ENCODE data around the gene KCTD1. TPM values are rescaled to one million over a fixed set of nuclear protein-coding genes. Genes with fewer than 3 reads are reported as not detected.

Gene KCTD1
- total RNA-seq, 1 donor from 2014 or later, result 18.8 TPM

DNA sequence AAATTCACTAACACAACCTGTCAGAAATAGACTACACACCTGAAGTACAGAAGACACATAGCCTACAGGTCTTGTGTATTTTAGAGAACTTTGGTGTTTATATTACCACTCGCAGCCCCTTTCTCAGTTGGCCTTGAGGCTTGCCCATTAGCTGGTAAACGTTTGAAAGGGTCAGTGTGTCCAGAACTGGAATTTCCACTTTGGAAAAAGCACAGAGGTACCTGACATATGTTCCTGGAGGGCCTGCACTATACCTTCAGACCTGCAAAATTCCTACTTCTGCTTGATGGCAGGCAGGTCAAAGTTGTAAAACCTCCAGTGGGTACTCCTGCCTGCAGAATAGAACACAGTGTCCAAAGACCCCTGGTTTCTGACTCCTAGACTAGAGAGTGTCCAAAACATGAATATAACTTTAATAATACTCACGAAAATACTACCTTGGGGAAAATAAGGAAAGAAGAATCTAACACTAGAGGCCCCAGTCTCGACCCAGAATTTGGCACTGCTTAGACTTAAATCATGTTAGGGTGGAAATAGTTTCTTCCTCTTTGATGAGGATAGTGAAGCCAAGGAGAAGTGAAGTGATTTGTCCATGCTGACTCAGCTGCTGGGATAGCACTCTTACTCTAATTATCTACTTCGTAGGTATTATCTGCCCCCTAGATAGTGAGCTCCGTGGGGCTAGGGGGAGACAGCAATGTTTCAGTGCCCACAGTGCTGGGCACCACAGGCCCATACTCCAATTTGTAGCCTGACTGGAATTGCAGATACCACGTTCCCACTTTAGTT lies 2.8 kb downstream of the KCTD1 start:
- TF ChIP-seq, protein P1, sequence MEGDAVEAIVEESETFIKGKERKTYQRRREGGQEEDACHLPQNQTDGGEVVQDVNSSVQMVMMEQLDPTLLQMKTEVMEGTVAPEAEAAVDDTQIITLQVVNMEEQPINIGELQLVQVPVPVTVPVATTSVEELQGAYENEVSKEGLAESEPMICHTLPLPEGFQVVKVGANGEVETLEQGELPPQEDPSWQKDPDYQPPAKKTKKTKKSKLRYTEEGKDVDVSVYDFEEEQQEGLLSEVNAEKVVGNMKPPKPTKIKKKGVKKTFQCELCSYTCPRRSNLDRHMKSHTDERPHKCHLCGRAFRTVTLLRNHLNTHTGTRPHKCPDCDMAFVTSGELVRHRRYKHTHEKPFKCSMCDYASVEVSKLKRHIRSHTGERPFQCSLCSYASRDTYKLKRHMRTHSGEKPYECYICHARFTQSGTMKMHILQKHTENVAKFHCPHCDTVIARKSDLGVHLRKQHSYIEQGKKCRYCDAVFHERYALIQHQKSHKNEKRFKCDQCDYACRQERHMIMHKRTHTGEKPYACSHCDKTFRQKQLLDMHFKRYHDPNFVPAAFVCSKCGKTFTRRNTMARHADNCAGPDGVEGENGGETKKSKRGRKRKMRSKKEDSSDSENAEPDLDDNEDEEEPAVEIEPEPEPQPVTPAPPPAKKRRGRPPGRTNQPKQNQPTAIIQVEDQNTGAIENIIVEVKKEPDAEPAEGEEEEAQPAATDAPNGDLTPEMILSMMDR (IDR thresholded peaks at IDR 0.05; ENCODE audit: partially characterized antibody, unreplicated experiment), result no peak
- H3K27ac Mint-ChIP-seq (ENCODE audit: unreplicated experiment), result no peak overlapping the region
- peaks cover 12% of the 10 kb centered on the region for H3K27me3 Mint-ChIP-seq (ENCODE audit: unreplicated experiment)
- H3K4me1 Mint-ChIP-seq (ENCODE audit: low read depth, unreplicated experiment), result peaks cover 7% of the 10 kb centered on the region
- no peaks in the 10 kb centered on the region for H3K36me3 Mint-ChIP-seq (ENCODE audit: unreplicated experiment)
- no peak for DNase-seq
- H3K9me3 Mint-ChIP-seq (ENCODE audit: unreplicated experiment), result peaks cover 9% of the 10 kb centered on the region
- peak overlapping the region; percentile 53 for H3K4me3 Mint-ChIP-seq (ENCODE audit: unreplicated experiment)

DNA sequence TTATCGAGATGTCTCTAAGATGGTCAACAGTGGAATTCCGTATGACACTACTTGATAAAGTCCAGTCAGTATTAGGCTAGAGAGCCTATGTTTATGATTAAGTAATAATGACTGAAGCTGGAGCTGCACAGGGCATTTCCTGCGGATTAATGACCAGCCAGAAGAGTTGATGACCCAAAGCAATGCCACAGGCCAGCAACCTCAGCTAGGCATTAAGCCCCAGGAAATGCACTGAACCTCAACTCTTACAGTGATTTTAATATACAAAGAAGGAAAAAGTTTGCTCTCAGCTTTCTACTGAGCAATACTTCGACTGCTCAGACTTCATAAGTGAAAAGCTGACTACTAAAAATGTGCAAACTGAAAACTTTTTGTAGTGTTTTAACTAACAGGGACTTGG lies 3.9 kb downstream of the KCTD1 start:
- Mint-ChIP-seq H3K36me3 (ENCODE audit: unreplicated experiment) (no peaks in the 10 kb centered on the region), H3K27me3 (ENCODE audit: unreplicated experiment) (peaks cover 7% of the 10 kb centered on the region), H3K27ac (ENCODE audit: unreplicated experiment) (no peak overlapping the region), H3K4me1 (ENCODE audit: low read depth, unreplicated experiment) (peaks cover 4% of the 10 kb centered on the region), H3K9me3 (ENCODE audit: unreplicated experiment) (peaks cover 5% of the 10 kb centered on the region), H3K4me3 (ENCODE audit: unreplicated experiment) (peak overlapping the region; percentile 17)
- TF ChIP-seq, protein P1 (IDR thresholded peaks at IDR 0.05; ENCODE audit: partially characterized antibody, unreplicated experiment), result no peak
- no peak for DNase-seq

DNA sequence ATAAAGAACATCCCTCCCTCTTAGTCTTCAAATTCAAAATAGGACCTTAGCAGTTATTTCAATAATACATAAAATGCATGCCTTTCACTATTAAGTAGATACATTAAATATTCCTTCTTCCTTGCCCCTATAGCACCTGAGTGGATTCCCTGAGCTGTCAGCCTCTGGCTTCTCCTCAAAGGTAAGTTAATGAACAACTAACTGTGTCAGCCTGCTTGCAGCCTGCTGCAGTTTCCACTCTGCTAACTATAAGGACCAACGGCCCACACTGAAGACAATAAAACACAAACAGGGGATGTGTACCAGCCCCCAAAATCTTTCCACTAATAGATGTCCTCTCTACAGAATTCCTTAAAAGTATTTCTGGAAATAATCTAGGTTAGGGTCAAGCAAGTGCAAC lies 5.0 kb downstream of the KCTD1 start:
- Mint-ChIP-seq H3K27me3 (ENCODE audit: unreplicated experiment) (peaks cover 7% of the 10 kb centered on the region), H3K27ac (ENCODE audit: unreplicated experiment) (no peak overlapping the region), H3K4me3 (ENCODE audit: unreplicated experiment) (no peak overlapping the region), H3K9me3 (ENCODE audit: unreplicated experiment) (peaks cover 5% of the 10 kb centered on the region), H3K4me1 (ENCODE audit: low read depth, unreplicated experiment) (peaks cover 4% of the 10 kb centered on the region), H3K36me3 (ENCODE audit: unreplicated experiment) (no peaks in the 10 kb centered on the region)
- no peak for DNase-seq
- TF ChIP-seq, protein P1 (IDR thresholded peaks at IDR 0.05; ENCODE audit: partially characterized antibody, unreplicated experiment), result no peak

DNA sequence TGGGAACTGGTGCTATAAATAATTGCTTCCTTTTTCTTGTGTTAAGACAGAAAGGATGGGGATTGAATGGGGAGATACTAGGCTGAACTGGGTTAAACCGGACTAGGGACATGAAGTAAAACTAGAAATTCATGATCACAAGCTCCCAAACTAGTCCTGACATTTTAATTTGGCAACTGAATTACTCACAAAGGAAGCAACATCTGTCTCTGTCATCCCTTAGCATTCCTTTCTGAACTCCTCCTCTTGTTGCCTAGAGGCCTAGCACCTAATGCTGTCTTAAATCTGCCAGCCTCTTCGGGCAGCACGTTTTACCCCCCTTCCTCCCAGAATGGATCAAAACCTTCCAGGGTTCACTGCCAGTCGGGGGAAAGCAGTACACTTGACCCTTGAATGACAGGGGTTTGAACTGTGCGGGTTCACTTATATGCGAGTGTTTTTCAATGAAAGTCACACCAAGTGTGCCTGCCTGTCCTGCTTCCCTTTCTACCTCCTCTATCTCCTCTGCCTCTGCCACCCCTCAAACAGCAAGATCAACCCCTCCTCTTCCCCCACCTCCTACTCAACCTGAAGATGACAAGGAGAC lies 8.2 kb downstream of the KCTD1 start:
- TF ChIP-seq, protein P1 (IDR thresholded peaks at IDR 0.05; ENCODE audit: partially characterized antibody, unreplicated experiment), result no peak
- Mint-ChIP-seq H3K9me3 (ENCODE audit: unreplicated experiment) (no peaks in the 10 kb centered on the region), H3K4me3 (ENCODE audit: unreplicated experiment) (no peak overlapping the region), H3K27ac (ENCODE audit: unreplicated experiment) (no peak overlapping the region), H3K36me3 (ENCODE audit: unreplicated experiment) (no peaks in the 10 kb centered on the region), H3K4me1 (ENCODE audit: low read depth, unreplicated experiment) (peaks cover 2% of the 10 kb centered on the region), H3K27me3 (ENCODE audit: unreplicated experiment) (no peaks in the 10 kb centered on the region)
- no peak for DNase-seq

DNA sequence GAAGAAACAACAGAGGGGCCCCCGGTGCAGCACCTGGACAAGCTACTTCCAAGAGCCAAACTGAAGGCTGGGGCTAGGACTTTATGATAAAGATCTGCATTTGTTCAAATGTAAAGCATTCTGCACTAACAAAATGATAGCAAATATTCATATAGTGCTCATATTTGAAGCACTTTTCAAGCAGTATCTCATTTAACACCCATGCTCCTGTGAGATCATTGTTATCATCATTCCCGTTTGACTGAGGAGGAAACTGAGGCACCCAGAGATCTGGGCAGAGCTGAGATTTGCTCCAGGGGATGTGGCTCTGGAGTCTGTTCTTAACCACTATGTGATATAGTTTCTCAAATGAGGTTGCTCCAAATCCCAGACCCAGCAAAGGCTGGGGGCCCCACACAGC lies 9.8 kb downstream of the KCTD1 start:
- H3K36me3 Mint-ChIP-seq (ENCODE audit: unreplicated experiment), result no peaks in the 10 kb centered on the region
- no peak overlapping the region for H3K27ac Mint-ChIP-seq (ENCODE audit: unreplicated experiment)
- H3K27me3 Mint-ChIP-seq (ENCODE audit: unreplicated experiment), result no peaks in the 10 kb centered on the region
- H3K9me3 Mint-ChIP-seq (ENCODE audit: unreplicated experiment), result no peaks in the 10 kb centered on the region
- H3K4me1 Mint-ChIP-seq (ENCODE audit: low read depth, unreplicated experiment), result peaks cover 2% of the 10 kb centered on the region
- H3K4me3 Mint-ChIP-seq (ENCODE audit: unreplicated experiment), result no peak overlapping the region
- no peak for DNase-seq
- TF ChIP-seq, protein P1 (IDR thresholded peaks at IDR 0.05; ENCODE audit: partially characterized antibody, unreplicated experiment), result no peak

Data from glutamatergic neuron (in vitro differentiated cells).